ENCODE data around the gene TOR2A. TPM values are rescaled to one million over a fixed set of nuclear protein-coding genes. Genes with fewer than 3 reads are reported as not detected.

TOR2A gene
- total RNA-seq, 3 donors from 2014 or later (not counting 1 experiment from before 2014, with no cell fraction given) = 20.9 to 27.8 (median 23.7) TPM

DNA sequence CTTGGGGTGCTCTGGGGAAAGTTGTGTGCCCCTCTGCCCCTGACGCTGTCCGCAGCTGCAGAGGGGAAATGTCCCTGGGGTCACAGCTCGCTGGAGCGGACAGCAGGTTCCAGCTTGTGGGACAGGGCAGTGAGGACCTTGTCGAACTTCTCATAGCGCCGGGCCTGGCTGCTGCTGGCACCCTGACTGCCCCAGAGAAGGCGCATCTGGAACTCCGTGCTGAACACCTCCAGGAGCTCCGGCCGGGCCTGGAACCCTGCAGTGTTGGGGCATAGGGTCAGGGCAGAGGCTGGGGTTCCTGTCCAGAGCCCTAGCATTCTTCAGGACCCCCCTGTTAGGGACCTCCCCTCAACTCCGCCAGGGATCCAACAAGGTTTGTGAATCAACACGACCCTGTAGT, 3.6 kb upstream of the TOR2A start:
- Histone ChIP-seq H3K4me3 (ENCODE audit: low read length) (no peak overlapping the region), H3K36me3 (ENCODE audit: control insufficient read depth, insufficient read depth, low read length) (peaks cover 54% of the 10 kb centered on the region), H3K4me1 (ENCODE audit: control insufficient read depth, insufficient read depth, low read length) (peaks cover 21% of the 10 kb centered on the region), H3K27me3 (ENCODE audit: control insufficient read depth, insufficient read depth, low read length) (no peaks in the 10 kb centered on the region), H3K9me3 (ENCODE audit: control insufficient read depth, insufficient read depth, low read length) (no peaks in the 10 kb centered on the region), H3K27ac (ENCODE audit: low read length) (no peak overlapping the region)
- peak overlapping the region; percentile 93 to 96 for H3K27ac Mint-ChIP-seq
- intact Hi-C loops (cut with micrococcal nuclease) = loop anchor here (5.0 to 10.0 kb wide), 2 partner anchors 124 to 184 kb away; partner anchors contain the start of gene STXBP1
- DNase-seq (no peak), ATAC-seq (no peak)
- peaks cover 8% of the 10 kb centered on the region for H3K36me3 Mint-ChIP-seq
- H3K27me3 Mint-ChIP-seq (ENCODE audit: low read depth in 2 of 2) = no peaks in the 10 kb centered on the region
- peaks cover 5 to 21% of the 10 kb centered on the region in 2 donors for H3K4me1 Mint-ChIP-seq
- no peak for TF ChIP-seq CTCF (IDR thresholded peaks at IDR 0.05)
- no peak overlapping the region for H3K4me3 Mint-ChIP-seq
- WGBS (ENCODE audit: insufficient coverage) = 94% methylated on average over 12 of the region's 13 CpGs
- no peaks in the 10 kb centered on the region for H3K9me3 Mint-ChIP-seq

GRCh38 chr9:127735530-127736185, 564 bp upstream of the TOR2A start:
- Histone ChIP-seq H3K9me3 (ENCODE audit: control insufficient read depth, insufficient read depth, low read length) (no peaks in the 10 kb centered on the region), H3K27me3 (ENCODE audit: control insufficient read depth, insufficient read depth, low read length) (no peaks in the 10 kb centered on the region), H3K36me3 (ENCODE audit: control insufficient read depth, insufficient read depth, low read length) (peaks cover 36% of the 10 kb centered on the region), H3K27ac (ENCODE audit: low read length) (peak overlapping the region; percentile 93), H3K4me1 (ENCODE audit: control insufficient read depth, insufficient read depth, low read length) (peaks cover 22% of the 10 kb centered on the region), H3K4me3 (ENCODE audit: low read length) (no peak overlapping the region)
- H3K27me3 Mint-ChIP-seq (ENCODE audit: low read depth in 2 of 2) = no peaks in the 10 kb centered on the region
- 51% methylated on average over 15 of the region's 15 CpGs for WGBS (ENCODE audit: insufficient coverage)
- ATAC-seq (no peak), DNase-seq (no peak)
- TF ChIP-seq CTCF (IDR thresholded peaks at IDR 0.05) = no peak
- no peaks in the 10 kb centered on the region for H3K9me3 Mint-ChIP-seq
- peaks cover 8% of the 10 kb centered on the region for H3K36me3 Mint-ChIP-seq
- H3K4me3 Mint-ChIP-seq = peak overlapping the region; percentile 92
- intact Hi-C loops (cut with micrococcal nuclease) = loop anchor here (1.0 to 10.0 kb wide), 7 partner anchors 37 to 187 kb away; partner anchors contain the start of genes FPGS and STXBP1
- H3K4me1 Mint-ChIP-seq = peaks cover 5 to 24% of the 10 kb centered on the region in 2 donors
- H3K27ac Mint-ChIP-seq = peak overlapping the region; percentile 93 to 96

DNA sequence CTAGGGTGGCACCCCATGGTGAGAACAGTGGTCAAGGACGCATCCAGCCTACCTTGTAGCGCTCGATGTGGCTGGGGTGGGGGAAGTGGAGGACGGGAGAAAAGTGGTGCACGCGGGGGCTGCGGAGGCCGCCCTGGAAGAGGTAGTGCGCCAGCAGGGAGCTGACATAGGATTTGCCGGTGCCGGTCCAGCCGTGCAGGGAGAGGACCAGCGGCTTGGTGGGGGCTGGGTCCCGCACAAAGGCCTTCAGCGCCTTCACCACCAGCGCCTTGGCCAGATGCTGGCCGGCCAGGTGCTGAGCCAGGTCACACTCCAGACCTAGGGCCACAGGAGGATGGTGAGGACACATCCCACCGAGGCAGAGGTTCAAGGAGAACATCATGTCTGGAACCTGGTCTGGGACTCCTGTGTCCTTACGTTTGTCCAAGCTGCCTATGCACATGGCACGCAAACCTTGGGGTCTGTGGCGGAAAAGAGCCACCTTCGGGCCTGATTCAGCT, 797 bp downstream of the TOR2A start:
- Histone ChIP-seq H3K4me1 (ENCODE audit: control insufficient read depth, insufficient read depth, low read length) (peaks cover 22% of the 10 kb centered on the region), H3K27ac (ENCODE audit: low read length) (peak overlapping the region; percentile 87), H3K4me3 (ENCODE audit: low read length) (peak overlapping the region; percentile 50), H3K9me3 (ENCODE audit: control insufficient read depth, insufficient read depth, low read length) (no peaks in the 10 kb centered on the region), H3K36me3 (ENCODE audit: control insufficient read depth, insufficient read depth, low read length) (peaks cover 24% of the 10 kb centered on the region), H3K27me3 (ENCODE audit: control insufficient read depth, insufficient read depth, low read length) (no peaks in the 10 kb centered on the region)
- H3K9me3 Mint-ChIP-seq = no peaks in the 10 kb centered on the region
- peaks cover 8% of the 10 kb centered on the region for H3K36me3 Mint-ChIP-seq
- no peak for TF ChIP-seq CTCF (IDR thresholded peaks at IDR 0.05)
- H3K27ac Mint-ChIP-seq = peak overlapping the region; percentile 93 to 96
- peak overlapping the region; percentile 79 for H3K4me3 Mint-ChIP-seq
- ATAC-seq = no peak
- peaks cover 5 to 24% of the 10 kb centered on the region in 2 donors for H3K4me1 Mint-ChIP-seq
- WGBS (ENCODE audit: insufficient coverage) = 67% methylated on average over 22 of the region's 22 CpGs
- intact Hi-C loops (cut with micrococcal nuclease) = loop anchor here (1.0 to 10.0 kb wide), 6 partner anchors 35 to 230 kb away; partner anchors contain the start of gene STXBP1
- peak in 1 of 2 donors; percentile 34 for DNase-seq
- no peaks in the 10 kb centered on the region for H3K27me3 Mint-ChIP-seq (ENCODE audit: low read depth in 2 of 2)
